ENCODE results near the gene NME9.

NME9 gene

DNA sequence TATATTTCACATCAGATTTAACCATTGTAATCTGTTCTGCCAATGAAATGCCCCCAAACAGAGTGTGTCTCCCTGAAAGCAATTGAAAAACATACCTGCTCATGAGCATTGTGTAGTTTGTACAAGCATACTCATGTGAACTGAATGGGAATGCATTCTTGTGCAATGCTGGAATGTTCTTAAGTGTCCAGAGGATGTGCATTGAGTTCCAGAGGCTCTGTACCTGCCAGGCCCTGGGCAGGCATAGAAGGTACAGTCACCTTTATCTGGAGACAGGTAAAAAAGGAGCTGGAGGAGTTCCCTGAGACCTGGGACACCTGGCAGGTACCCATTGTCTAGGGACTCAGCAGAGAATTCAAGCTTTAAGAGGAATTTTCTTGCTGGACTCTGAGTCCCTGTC, 21.5 kb upstream of the NME9 start:
- Histone ChIP-seq H3K27ac (ENCODE audit: low read depth, low read length) (no peak overlapping the region), H3K4me3 (ENCODE audit: low read depth in 1 of 2, low read length in 2 of 2) (no peak overlapping the region), H3K27me3 (ENCODE audit: control insufficient read depth in 1 of 2, insufficient read depth in 2 of 2, low read length in 2 of 2) (peaks cover 7 to 17% of the 10 kb centered on the region in 2 donors), H3K36me3 (ENCODE audit: control insufficient read depth in 1 of 2, insufficient read depth in 2 of 2, low read length in 2 of 2) (no peaks in the 10 kb centered on the region), H3K9ac (ENCODE audit: low read depth in 1 of 2, low read length in 2 of 2) (no peak overlapping the region), H3K4me1 (ENCODE audit: control insufficient read depth in 1 of 2, insufficient read depth in 2 of 2, low read length in 2 of 2) (peaks cover 0 to 3% of the 10 kb centered on the region in 2 donors), H3K9me3 (ENCODE audit: control insufficient read depth in 1 of 2, low read length in 2 of 2) (no peaks in the 10 kb centered on the region)

DNA sequence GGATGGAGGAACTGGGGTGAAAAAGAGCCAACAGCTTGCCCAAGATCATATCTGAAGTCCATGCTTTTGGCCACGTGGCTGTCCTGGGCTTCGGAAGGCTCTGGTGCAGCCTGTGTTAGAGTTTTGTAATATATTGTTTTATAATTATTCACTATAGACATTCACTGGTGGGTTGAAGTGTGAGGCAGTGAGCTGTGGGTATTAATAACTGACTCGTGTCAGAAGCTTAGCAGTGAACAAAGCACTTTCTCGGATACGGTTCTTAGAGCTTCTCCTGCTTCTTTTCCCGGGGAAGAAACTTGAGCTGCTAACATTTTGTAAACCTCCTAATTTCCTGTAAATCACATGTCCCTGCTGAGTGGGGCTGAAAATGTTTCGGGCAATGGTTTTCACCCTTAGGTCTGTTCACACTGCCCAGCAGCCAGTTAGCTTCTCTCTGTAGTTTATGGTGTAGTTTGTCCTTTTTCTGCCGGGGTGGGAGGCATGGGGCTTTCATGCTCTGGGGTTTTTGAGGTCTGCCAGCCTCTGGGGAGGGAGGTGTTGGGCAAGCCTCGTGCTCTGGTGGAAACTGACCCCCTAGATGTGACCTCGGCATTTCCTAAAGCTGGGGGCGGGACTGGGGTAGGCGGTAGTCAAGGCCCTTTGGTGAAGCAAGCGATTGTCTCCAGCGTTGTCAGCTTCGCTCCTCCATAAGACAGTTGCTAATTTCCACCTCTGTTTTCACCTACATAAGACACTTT, 20.4 kb upstream of the NME9 start:
- Histone ChIP-seq H3K4me3 (ENCODE audit: low read depth in 1 of 2, low read length in 2 of 2) (peak overlapping the region in 1 of 2 donors; percentile 30), H3K27ac (ENCODE audit: low read depth, low read length) (no peak overlapping the region), H3K27me3 (ENCODE audit: control insufficient read depth in 1 of 2, insufficient read depth in 2 of 2, low read length in 2 of 2) (peaks cover 7 to 19% of the 10 kb centered on the region in 2 donors), H3K36me3 (ENCODE audit: control insufficient read depth in 1 of 2, insufficient read depth in 2 of 2, low read length in 2 of 2) (no peaks in the 10 kb centered on the region), H3K9me3 (ENCODE audit: control insufficient read depth in 1 of 2, low read length in 2 of 2) (no peaks in the 10 kb centered on the region), H3K4me1 (ENCODE audit: control insufficient read depth in 1 of 2, insufficient read depth in 2 of 2, low read length in 2 of 2) (peaks cover 0 to 3% of the 10 kb centered on the region in 2 donors), H3K9ac (ENCODE audit: low read depth in 1 of 2, low read length in 2 of 2) (no peak overlapping the region)

DNA sequence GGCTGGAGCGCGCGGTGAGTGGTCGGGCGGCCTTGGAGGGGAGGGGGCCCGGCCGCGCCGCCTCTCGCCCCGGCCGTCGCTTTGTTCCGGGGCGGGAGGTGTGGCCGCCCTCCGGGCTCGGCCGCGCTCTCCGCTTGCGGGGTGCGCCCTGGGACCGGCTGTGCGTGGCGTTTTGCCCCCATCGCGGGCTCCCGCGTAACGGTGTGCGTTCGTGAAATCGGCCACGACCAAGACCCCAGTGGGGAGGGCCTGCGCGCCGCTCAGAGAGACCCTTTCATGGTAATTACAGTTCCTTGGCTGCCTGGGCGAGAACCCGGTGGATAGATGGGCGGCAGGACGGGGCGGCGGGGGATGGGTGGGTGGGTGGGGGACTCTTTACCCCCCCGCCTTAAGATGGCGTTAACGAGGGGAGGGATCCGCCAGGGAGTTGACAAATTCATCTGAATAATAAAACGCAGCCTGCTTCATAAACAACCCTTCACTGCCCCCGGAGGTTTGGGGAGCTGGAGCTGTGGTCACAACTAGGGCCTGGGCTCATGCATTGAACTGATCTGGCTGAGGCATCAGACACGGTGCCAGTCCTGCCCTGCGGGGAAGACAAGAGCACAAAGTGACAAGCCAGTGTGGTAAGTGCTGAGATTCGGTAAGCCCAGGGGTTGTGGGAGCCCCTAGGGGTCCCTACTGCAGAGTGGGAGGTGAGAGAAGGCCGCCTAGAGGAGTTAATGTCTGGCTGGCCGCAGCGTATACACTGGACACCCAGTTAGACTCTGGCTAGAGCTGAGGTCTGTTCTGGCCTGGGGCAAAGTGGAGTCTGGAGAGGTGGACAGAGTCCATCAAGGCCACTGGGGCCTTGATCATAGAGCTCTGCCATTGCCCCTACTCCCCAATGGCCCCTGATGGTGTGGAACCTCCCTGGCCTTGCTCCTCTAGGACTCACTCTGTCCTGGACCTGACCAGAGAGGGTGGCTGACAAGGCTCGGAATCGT, 19.4 kb upstream of the NME9 start:
- Histone ChIP-seq H3K27ac (ENCODE audit: low read depth, low read length) (peak overlapping the region; percentile 25), H3K9me3 (ENCODE audit: control insufficient read depth in 1 of 2, low read length in 2 of 2) (no peaks in the 10 kb centered on the region), H3K36me3 (ENCODE audit: control insufficient read depth in 1 of 2, insufficient read depth in 2 of 2, low read length in 2 of 2) (no peaks in the 10 kb centered on the region), H3K4me3 (ENCODE audit: low read depth in 1 of 2, low read length in 2 of 2) (peak overlapping the region; percentile 72 to 82), H3K4me1 (ENCODE audit: control insufficient read depth in 1 of 2, insufficient read depth in 2 of 2, low read length in 2 of 2) (peaks cover 0 to 3% of the 10 kb centered on the region in 2 donors), H3K27me3 (ENCODE audit: control insufficient read depth in 1 of 2, insufficient read depth in 2 of 2, low read length in 2 of 2) (peaks cover 7 to 19% of the 10 kb centered on the region in 2 donors), H3K9ac (ENCODE audit: low read depth in 1 of 2, low read length in 2 of 2) (no peak overlapping the region)

DNA sequence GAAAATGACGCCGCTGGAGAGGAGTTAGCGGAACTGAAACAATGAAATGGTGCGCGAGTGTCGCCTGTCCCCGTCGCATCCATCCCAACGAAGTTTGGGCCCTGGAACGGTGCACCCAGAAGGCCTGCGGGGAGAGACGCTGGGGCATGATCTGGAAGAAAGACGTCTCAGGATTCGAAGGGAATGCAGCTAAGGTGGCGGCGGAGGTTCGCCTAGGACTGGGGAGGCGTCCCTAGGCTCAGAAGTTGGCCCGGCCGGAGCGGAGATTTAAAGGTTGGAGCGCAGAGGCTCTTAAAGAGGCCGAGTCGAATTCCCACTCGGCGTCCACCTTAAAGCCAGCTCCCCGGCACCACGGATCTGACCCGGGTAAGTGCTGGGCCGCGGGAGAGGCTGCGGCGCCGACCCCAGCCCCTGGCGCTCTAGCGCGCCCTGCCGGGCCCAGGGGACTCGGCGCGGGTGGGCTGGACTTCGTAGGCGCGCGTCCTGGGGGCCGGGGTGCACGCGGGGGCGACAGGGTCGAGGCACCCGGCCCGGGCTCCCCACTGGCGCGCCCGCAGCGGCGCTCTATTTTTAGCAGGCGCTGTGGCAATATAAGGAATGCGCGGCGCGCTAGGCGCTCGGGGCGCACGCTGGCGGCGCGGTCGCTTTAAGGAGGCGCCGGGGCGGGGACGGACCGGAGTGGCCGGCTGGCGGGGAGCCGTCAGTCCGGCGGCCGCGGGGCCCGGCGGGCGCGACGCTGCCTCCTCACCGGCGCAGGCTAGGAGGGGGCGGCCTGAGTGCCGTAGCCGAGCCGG, 18.5 kb upstream of the NME9 start, which contains the start of gene MRAS:
Gene MRAS, plus strand, starts transcription at position 620 of the 794 bp plus-strand sequence. CDS start 24,305 bp downstream, outside the sequence.
- Histone ChIP-seq H3K9ac (ENCODE audit: low read depth in 1 of 2, low read length in 2 of 2) (peak within 1 kb of the TSS; percentile 15 to 63), H3K4me1 (ENCODE audit: control insufficient read depth in 1 of 2, insufficient read depth in 2 of 2, low read length in 2 of 2) (peaks cover 0 to 3% of the 10 kb centered on the region in 2 donors), H3K9me3 (ENCODE audit: control insufficient read depth in 1 of 2, low read length in 2 of 2) (no peaks in the 10 kb centered on the region), H3K27ac (ENCODE audit: low read depth, low read length) (peak within 1 kb of the TSS; percentile 25), H3K36me3 (ENCODE audit: control insufficient read depth in 1 of 2, insufficient read depth in 2 of 2, low read length in 2 of 2) (no peaks in the 10 kb centered on the region), H3K4me3 (ENCODE audit: low read depth in 1 of 2, low read length in 2 of 2) (peak within 1 kb of the TSS; percentile 72 to 82), H3K27me3 (ENCODE audit: control insufficient read depth in 1 of 2, insufficient read depth in 2 of 2, low read length in 2 of 2) (peaks cover 7 to 19% of the 10 kb centered on the region in 2 donors)

DNA sequence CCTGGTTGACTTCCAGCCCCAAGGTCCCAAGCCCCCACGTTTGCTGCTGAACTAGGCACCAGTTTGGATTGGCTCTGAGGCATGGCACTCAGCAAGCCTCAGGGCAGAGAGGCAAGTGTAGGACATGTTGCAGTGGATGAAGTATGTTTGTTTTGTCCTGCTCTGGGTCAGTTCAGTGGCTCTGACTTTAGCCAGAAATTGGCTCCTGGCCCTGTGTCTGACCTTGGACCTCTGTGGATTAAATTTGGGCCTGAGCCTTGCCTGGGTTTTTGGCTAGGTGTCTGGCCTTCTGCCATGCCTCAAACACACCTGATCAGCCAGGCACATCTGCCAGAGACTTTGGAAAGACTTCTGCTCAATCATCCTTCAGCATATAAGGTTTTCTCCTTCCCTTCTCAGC, 15.1 kb upstream of the NME9 start:
- H3K4me3 ChIP-seq (ENCODE audit: low read depth in 1 of 2, low read length in 2 of 2): no peak overlapping the region
- H3K9ac ChIP-seq (ENCODE audit: low read depth in 1 of 2, low read length in 2 of 2): no peak overlapping the region
- H3K4me1 ChIP-seq (ENCODE audit: control insufficient read depth in 1 of 2, insufficient read depth in 2 of 2, low read length in 2 of 2): peaks cover 0 to 3% of the 10 kb centered on the region in 2 donors
- H3K9me3 ChIP-seq (ENCODE audit: control insufficient read depth in 1 of 2, low read length in 2 of 2): no peaks in the 10 kb centered on the region
- no peak overlapping the region for H3K27ac ChIP-seq (ENCODE audit: low read depth, low read length)
- no peaks in the 10 kb centered on the region for H3K36me3 ChIP-seq (ENCODE audit: control insufficient read depth in 1 of 2, insufficient read depth in 2 of 2, low read length in 2 of 2)
- H3K27me3 ChIP-seq (ENCODE audit: control insufficient read depth in 1 of 2, insufficient read depth in 2 of 2, low read length in 2 of 2): peaks cover 7 to 19% of the 10 kb centered on the region in 2 donors

DNA sequence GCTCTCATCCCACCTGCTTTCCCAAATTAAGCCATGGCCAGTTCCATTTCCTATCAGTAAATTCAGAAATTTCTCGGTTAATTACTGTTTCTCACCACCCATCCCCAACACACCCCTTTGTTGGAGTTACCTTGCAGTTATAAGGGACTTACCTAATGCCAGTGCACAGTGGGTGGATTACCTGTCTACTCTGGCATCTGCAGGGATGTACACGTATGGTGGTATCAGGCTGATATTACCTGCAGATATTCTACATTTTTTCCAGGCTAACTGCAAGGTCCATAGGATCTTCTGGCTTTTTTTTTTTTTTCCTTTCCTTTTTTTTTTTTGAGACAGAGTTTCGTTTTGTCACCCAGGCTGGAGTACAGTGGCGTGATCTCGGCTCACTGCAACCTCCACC, 10.9 kb upstream of the NME9 start:
- Histone ChIP-seq H3K27me3 (ENCODE audit: control insufficient read depth in 1 of 2, insufficient read depth in 2 of 2, low read length in 2 of 2) (no peaks in the 10 kb centered on the region), H3K4me3 (ENCODE audit: low read depth in 1 of 2, low read length in 2 of 2) (no peak overlapping the region), H3K27ac (ENCODE audit: low read depth, low read length) (no peak overlapping the region), H3K4me1 (ENCODE audit: control insufficient read depth in 1 of 2, insufficient read depth in 2 of 2, low read length in 2 of 2) (no peaks in the 10 kb centered on the region), H3K9me3 (ENCODE audit: control insufficient read depth in 1 of 2, low read length in 2 of 2) (no peaks in the 10 kb centered on the region), H3K36me3 (ENCODE audit: control insufficient read depth in 1 of 2, insufficient read depth in 2 of 2, low read length in 2 of 2) (no peaks in the 10 kb centered on the region), H3K9ac (ENCODE audit: low read depth in 1 of 2, low read length in 2 of 2) (no peak overlapping the region)

DNA sequence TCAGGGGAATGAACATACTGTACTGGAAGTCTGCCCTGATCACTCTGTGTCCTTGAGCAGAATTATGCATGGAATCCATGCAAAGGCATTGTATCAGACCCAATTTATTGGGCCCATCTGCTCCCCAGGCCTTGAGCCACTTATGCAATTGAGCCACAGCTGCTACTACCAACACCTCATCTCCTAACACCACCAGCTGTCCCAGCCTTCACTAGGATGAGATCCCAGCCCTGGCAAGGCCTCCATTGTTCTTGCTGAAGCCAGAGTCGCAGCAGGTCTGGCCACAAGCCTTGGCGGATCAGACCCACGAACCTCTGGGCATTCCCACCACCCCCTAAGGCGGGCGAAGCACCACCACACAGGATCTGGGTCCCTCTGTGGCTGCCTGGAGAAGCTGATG, 9.2 kb upstream of the NME9 start:
- no peak overlapping the region for H3K27ac ChIP-seq (ENCODE audit: low read depth, low read length)
- H3K4me3 ChIP-seq (ENCODE audit: low read depth in 1 of 2, low read length in 2 of 2): no peak overlapping the region

DNA sequence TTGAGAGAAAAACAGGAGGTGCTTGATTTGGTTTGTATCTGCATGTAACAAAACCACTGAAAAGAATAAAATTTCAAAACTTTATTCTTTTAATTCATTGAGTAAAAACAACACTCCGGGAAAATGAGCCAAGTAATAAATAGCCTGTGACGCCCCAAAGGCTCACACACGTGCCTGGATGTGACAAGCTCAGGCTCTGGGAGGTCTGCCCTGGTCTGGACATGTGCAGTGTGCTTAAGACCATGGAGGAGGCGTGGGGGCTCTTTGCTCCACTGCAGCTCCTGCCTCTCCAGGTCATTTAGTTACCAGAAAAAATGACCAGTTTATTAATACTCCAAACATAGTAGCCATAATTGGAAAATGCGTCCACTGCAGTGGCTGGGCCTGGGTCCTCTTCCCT, 8.6 kb upstream of the NME9 start:
- H3K27me3 ChIP-seq (ENCODE audit: control insufficient read depth in 1 of 2, insufficient read depth in 2 of 2, low read length in 2 of 2): no peaks in the 10 kb centered on the region
- no peaks in the 10 kb centered on the region for H3K36me3 ChIP-seq (ENCODE audit: control insufficient read depth in 1 of 2, insufficient read depth in 2 of 2, low read length in 2 of 2)
- H3K27ac ChIP-seq (ENCODE audit: low read depth, low read length): no peak overlapping the region
- H3K4me3 ChIP-seq (ENCODE audit: low read depth in 1 of 2, low read length in 2 of 2): no peak overlapping the region
- no peaks in the 10 kb centered on the region for H3K4me1 ChIP-seq (ENCODE audit: control insufficient read depth in 1 of 2, insufficient read depth in 2 of 2, low read length in 2 of 2)
- no peaks in the 10 kb centered on the region for H3K9me3 ChIP-seq (ENCODE audit: control insufficient read depth in 1 of 2, low read length in 2 of 2)
- no peak overlapping the region for H3K9ac ChIP-seq (ENCODE audit: low read depth in 1 of 2, low read length in 2 of 2)

More for the DNA sequence above, 9.2 kb upstream of the NME9 start:
- Histone ChIP-seq H3K9ac (ENCODE audit: low read depth in 1 of 2, low read length in 2 of 2) (no peak overlapping the region), H3K36me3 (ENCODE audit: control insufficient read depth in 1 of 2, insufficient read depth in 2 of 2, low read length in 2 of 2) (no peaks in the 10 kb centered on the region), H3K9me3 (ENCODE audit: control insufficient read depth in 1 of 2, low read length in 2 of 2) (no peaks in the 10 kb centered on the region), H3K27me3 (ENCODE audit: control insufficient read depth in 1 of 2, insufficient read depth in 2 of 2, low read length in 2 of 2) (no peaks in the 10 kb centered on the region), H3K4me1 (ENCODE audit: control insufficient read depth in 1 of 2, insufficient read depth in 2 of 2, low read length in 2 of 2) (no peaks in the 10 kb centered on the region)

DNA sequence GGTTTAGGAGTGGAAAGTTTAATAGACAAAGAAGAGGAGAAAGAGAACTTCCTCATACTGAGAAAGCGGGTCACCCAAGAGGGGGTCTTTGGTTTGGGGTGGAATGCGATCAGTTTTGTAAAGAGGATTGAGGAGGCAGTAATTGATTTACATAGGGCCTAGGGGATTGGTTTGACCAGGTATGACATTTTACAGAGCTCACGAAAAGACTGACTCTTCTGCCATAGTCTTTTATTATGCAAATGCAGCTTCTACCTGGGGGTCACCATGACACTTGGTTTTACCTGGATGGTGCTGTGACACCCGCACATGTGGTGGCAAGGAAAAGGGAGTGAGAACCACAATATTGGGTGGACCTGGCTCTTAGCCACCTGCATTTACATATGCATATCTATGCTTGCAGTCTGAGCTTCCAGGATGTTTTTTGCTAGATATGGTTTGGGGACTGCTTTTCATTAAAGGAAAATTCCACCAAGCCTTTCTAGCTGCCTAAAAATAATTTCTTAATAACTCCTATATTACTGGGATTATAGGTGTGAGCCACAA, 6.9 kb upstream of the NME9 start:
- no peak overlapping the region for H3K4me3 ChIP-seq (ENCODE audit: low read depth in 1 of 2, low read length in 2 of 2)
- no peaks in the 10 kb centered on the region for H3K9me3 ChIP-seq (ENCODE audit: control insufficient read depth in 1 of 2, low read length in 2 of 2)
- H3K27ac ChIP-seq (ENCODE audit: low read depth, low read length): no peak overlapping the region
- H3K36me3 ChIP-seq (ENCODE audit: control insufficient read depth in 1 of 2, insufficient read depth in 2 of 2, low read length in 2 of 2): no peaks in the 10 kb centered on the region
- H3K27me3 ChIP-seq (ENCODE audit: control insufficient read depth in 1 of 2, insufficient read depth in 2 of 2, low read length in 2 of 2): no peaks in the 10 kb centered on the region
- H3K4me1 ChIP-seq (ENCODE audit: control insufficient read depth in 1 of 2, insufficient read depth in 2 of 2, low read length in 2 of 2): no peaks in the 10 kb centered on the region
- no peak overlapping the region for H3K9ac ChIP-seq (ENCODE audit: low read depth in 1 of 2, low read length in 2 of 2)
